Sigmoid colon (tissue), 7 donors: ENCODE data around the gene HNRNPUL1. TPM values are rescaled to one million over a fixed set of nuclear protein-coding genes. Genes with fewer than 3 reads are reported as not detected.

ENCODE experiments used
- DNase-seq: peaks from one replicate; pipeline ENCODE4 v3.0.0-alpha.2; 2019
- H3K27ac ChIP-seq, 4 donors: fragments of 200-600 bp; sonication (generic); one replicate each; pipeline ENCODE4 v1.5.1; 2016 to 2019; ENCODE audit warnings: mild to moderate bottlenecking in 1 of 4
- H3K27me3 ChIP-seq, 3 donors: fragments of 200-600 bp; sonication (generic); one replicate each; pipeline ENCODE4 v1.5.1; 2019; ENCODE audit warnings: mild to moderate bottlenecking in 1 of 3
- H3K36me3 ChIP-seq, 4 donors: fragments of 200-600 bp; sonication (generic); one replicate each; pipeline ENCODE4 v1.5.1; 2016 to 2019
- H3K4me1 ChIP-seq, 4 donors: fragments of 200-600 bp; sonication (generic); one replicate each; pipeline ENCODE4 v1.5.1; 2017 to 2019
- H3K4me3 ChIP-seq, 4 donors: fragments of 200-600 bp; sonication (generic); one replicate each; pipeline ENCODE4 v1.5.1; 2017 to 2019; ENCODE audit warnings: mild to moderate bottlenecking in 2 of 4, moderate library complexity in 1 of 4
- H3K9me3 ChIP-seq, 4 donors: fragments of 200-600 bp in 3 of 4; sonication (generic) in 3 of 4; one replicate each; pipeline versions ENCODE4 v1.5.1 to v1.6.1; 2013 to 2019
- CTCF ChIP-seq, 4 experiments: fragments of 450-650 bp in 3 of 4; fragments of 200-600 bp in 1 of 4; IDR thresholded peaks; one replicate each; pipeline ENCODE4 v1.5.1; 2016 to 2019; ENCODE audit warnings: antibody characterized with exemption in 4 of 4, mild to moderate bottlenecking in 3 of 4, moderate library complexity in 2 of 4
- EP300 ChIP-seq, 4 donors: sonication (generic); formaldehyde crosslinking; IDR thresholded peaks; one replicate each; pipeline ENCODE4 v1.6.1; 2017; ENCODE audit warnings: antibody characterized with exemption in 4 of 4
- POLR2A ChIP-seq, 2 donors: fragments of 450-650 bp; IDR thresholded peaks; one replicate each; pipeline ENCODE4 v1.6.1; 2016; ENCODE audit warnings: antibody characterized with exemption in 2 of 2, mild to moderate bottlenecking in 2 of 2, moderate library complexity in 2 of 2
- POLR2AphosphoS5 ChIP-seq, 4 donors: sonication (generic); formaldehyde crosslinking; IDR thresholded peaks; one replicate each; pipeline ENCODE4 v1.6.1; 2017; ENCODE audit warnings: antibody characterized with exemption in 4 of 4
- WGBS, 2 donors: extraction: QIAGEN DNeasy Blood & Tissue Kit; methylation state at CpG; one replicate each; pipeline ENCODE4 v1.1.7; 2013; 5-methylcytosine and 5-hydroxymethylcytosine counted together
- intact Hi-C: fragments of 100-400 bp; cut with DNase I; formaldehyde crosslinking; loops from one replicate; pipeline ENCODE4 v1.15.1; 2023
- polyA plus RNA-seq, 3 donors: library from polyadenylated mRNA; stranded (reverse); fragments of 200-250 nt; gene quantifications; one replicate each; pipeline ENCODE4 v1.2.3, GENCODE V29; 2013
- total RNA-seq, 4 donors: library from RNA; depleted of rRNA; stranded (reverse); fragments of >200 nt; gene quantifications; one replicate each; pipeline ENCODE4 v1.1.0, GENCODE V29; 2016
- donor health status: healthy with polysubstance abuse.
- donor health status: Bipolar disorder and iron deficiency.
- donor health status: healthy.

Gene HNRNPUL1
- total and polyA plus RNA-seq, 7 donors = 61.9 to 153 (median 129) TPM

GRCh38 chr19:41233748-41234240, 30.4 kb upstream of the HNRNPUL1 start:
- Histone ChIP-seq H3K36me3 (peaks cover 31 to 81% (median 32%) of the 10 kb centered on the region in 4 donors), H3K27ac (peak overlapping the region in 1 of 4 donors; percentile 30), H3K4me1 (peaks cover 0 to 10% (median 5%) of the 10 kb centered on the region in 4 donors), H3K4me3 (no peak overlapping the region), H3K9me3 (no peaks in the 10 kb centered on the region), H3K27me3 (no peaks in the 10 kb centered on the region)
- no peak for DNase-seq
- 56 to 63% methylated on average over 4 of the region's 4 CpGs for WGBS, 2 donors
- intact Hi-C loops = no loop called here
- no peak for TF ChIP-seq POLR2A (IDR thresholded peaks at IDR 0.05)

DNA sequence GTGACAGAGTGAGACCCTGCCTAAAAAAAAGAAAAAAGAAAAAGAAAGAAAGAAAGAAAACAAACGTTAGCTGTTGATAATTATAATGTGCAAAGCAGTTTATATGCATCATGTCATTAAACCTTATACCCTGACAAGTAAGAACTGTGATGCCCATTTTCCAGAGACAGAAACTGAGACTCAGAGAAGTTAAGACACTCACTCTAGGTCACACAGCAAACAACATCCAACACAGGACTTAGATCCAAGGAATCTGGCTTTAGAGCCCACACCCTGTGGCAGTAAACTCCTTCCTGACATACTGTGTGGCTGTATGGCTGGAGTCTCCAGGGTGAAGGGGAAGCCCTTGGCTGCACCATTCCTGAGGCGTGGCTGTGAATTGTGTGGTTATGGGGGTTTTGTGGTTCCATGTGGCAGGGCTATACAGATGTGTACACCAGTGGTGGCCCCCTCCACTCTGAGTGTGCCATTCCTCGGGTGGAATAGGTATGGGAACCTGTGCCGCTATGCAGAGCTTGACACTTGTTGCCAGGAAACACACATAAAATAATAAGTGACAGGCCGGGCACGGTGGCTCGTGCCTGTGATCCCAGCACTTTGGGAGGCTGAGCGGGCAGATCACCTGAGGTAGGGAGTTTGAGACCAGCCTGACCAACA, 29.5 kb upstream of the HNRNPUL1 start:
- Histone ChIP-seq H3K27me3 (no peaks in the 10 kb centered on the region), H3K4me3 (no peak overlapping the region), H3K27ac (no peak overlapping the region), H3K9me3 (no peaks in the 10 kb centered on the region), H3K36me3 (peaks cover 33 to 89% (median 36%) of the 10 kb centered on the region in 4 donors), H3K4me1 (peaks cover 0 to 6% (median 1%) of the 10 kb centered on the region in 4 donors)
- DNase-seq = no peak
- TF ChIP-seq POLR2AphosphoS5 (IDR thresholded peaks at IDR 0.05) = no peak
- no peak for TF ChIP-seq EP300 (IDR thresholded peaks at IDR 0.05)
- no peak for TF ChIP-seq CTCF (IDR thresholded peaks at IDR 0.05)
- no peak for TF ChIP-seq POLR2A (IDR thresholded peaks at IDR 0.05)
- WGBS, 2 donors = 57 to 76% methylated on average over 8 of the region's 8 CpGs
- intact Hi-C loops = no loop called here

DNA sequence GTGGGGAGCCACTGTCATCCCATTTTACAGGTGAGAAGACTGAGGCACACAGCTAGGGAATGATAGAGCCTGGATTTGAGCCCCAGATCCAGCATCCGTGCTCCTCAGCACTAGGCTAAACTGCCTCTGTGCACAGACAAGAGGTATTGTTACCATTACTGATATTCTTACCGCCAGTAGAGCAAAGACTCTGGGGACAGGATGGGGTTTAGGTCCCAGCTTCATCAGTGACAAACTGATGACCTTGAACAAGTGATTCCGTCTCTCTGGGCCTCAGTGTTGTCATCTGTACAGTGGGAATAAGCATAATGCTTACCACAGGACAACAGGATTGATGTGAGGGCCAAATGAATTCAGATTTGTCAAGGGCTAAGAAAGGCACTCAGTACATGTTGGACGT, 28.7 kb upstream of the HNRNPUL1 start:
- H3K36me3 ChIP-seq = peaks cover 34 to 98% (median 38%) of the 10 kb centered on the region in 4 donors
- WGBS, 2 donors = 77 to 83% methylated on average over 4 of the region's 4 CpGs

DNA sequence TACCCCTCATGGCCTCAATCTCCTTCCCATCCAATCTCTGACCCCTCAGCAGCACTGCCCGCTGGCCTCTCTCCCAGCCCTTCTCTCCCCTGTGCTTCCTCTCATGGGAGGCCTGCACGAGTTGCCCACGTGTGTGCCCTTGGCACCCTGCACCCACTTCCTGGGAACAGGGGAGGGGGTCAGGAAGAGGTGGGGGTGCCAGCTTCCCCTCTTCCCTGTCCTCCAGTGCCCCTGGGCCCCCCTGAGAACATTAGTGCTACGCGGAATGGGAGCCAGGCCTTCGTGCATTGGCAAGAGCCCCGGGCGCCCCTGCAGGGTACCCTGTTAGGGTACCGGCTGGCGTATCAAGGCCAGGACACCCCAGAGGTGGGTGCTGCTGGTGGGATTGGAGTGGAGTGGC, 25.9 kb upstream of the HNRNPUL1 start:
- intact Hi-C loops = no loop called here
- no peak for TF ChIP-seq EP300 (IDR thresholded peaks at IDR 0.05)
- no peak for TF ChIP-seq POLR2AphosphoS5 (IDR thresholded peaks at IDR 0.05)
- TF ChIP-seq CTCF (IDR thresholded peaks at IDR 0.05) = no peak
- no peak for TF ChIP-seq POLR2A (IDR thresholded peaks at IDR 0.05)
- Histone ChIP-seq H3K4me1 (no peaks in the 10 kb centered on the region), H3K27ac (no peak overlapping the region), H3K36me3 (peaks cover 47 to 99% (median 53%) of the 10 kb centered on the region in 4 donors), H3K27me3 (no peaks in the 10 kb centered on the region), H3K9me3 (no peaks in the 10 kb centered on the region), H3K4me3 (no peak overlapping the region)
- DNase-seq = no peak
- 82 to 89% methylated on average over 10 of the region's 10 CpGs for WGBS, 2 donors

More for the DNA sequence above, 28.7 kb upstream of the HNRNPUL1 start:
- intact Hi-C loops = no loop called here
- Histone ChIP-seq H3K4me1 (no peaks in the 10 kb centered on the region), H3K4me3 (no peak overlapping the region), H3K27me3 (no peaks in the 10 kb centered on the region), H3K9me3 (no peaks in the 10 kb centered on the region), H3K27ac (no peak overlapping the region)
- DNase-seq = no peak
- no peak for TF ChIP-seq EP300 (IDR thresholded peaks at IDR 0.05)
- no peak for TF ChIP-seq POLR2A (IDR thresholded peaks at IDR 0.05)
- no peak for TF ChIP-seq CTCF (IDR thresholded peaks at IDR 0.05)
- TF ChIP-seq POLR2AphosphoS5 (IDR thresholded peaks at IDR 0.05) = no peak

DNA sequence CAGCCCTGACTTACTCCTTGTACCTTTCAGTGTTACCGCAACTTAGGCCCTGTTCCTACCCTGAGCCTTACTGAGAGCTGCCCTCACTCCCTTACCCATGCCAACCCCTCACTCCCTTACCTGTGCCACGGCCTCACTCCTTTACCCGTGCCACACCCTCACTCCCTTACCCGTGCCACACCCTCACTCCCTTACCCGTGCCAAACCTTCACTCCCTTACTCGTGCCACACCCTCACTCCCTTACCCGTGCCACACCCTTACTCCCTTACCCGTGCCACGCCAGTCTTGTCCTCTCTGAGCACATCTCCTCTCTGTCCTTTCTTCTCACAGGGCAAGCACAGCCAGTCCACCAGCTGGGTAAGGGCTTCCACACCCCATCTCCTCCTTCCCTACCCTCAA, 24.8 kb upstream of the HNRNPUL1 start:
- 24 to 64% methylated on average over 9 of the region's 9 CpGs for WGBS, 2 donors
- peaks cover 49 to 99% (median 52%) of the 10 kb centered on the region in 4 donors for H3K36me3 ChIP-seq

More for the DNA sequence above, 24.8 kb upstream of the HNRNPUL1 start:
- intact Hi-C loops = no loop called here
- Histone ChIP-seq H3K27me3 (no peaks in the 10 kb centered on the region), H3K9me3 (no peaks in the 10 kb centered on the region), H3K27ac (no peak overlapping the region), H3K4me1 (no peaks in the 10 kb centered on the region), H3K4me3 (no peak overlapping the region)
- no peak for TF ChIP-seq POLR2AphosphoS5 (IDR thresholded peaks at IDR 0.05)
- TF ChIP-seq POLR2A (IDR thresholded peaks at IDR 0.05) = no peak
- TF ChIP-seq EP300 (IDR thresholded peaks at IDR 0.05) = no peak
- TF ChIP-seq CTCF (IDR thresholded peaks at IDR 0.05) = no peak
- DNase-seq = no peak
